ENCODE data around the gene SLC24A3.

SLC24A3 gene

DNA sequence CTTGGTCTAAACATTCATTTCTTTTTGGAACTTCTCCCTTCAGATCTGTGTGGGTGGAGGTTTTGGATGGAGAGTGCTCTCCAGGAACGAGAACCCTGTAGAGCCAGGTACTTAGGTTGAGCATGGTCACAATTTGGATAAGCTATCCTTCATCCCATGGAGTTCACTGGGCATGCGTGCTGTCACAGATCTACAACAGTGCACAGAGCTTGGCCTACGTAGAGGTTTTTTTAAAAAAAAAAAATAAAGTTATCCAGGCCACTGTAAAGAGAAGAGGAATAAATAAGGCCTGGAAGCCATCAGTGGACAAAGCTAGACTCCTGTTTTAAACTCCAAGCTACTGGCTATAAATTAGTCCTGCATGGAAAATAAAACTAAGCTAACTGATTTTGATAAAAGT lies 165.6 kb downstream of the SLC24A3 start:
- no peaks in the 10 kb centered on the region for H3K9me3 ChIP-seq (ENCODE audit: insufficient read depth, low read depth, low read length)
- no peaks in the 10 kb centered on the region for H3K27me3 ChIP-seq (ENCODE audit: insufficient read depth, low read length)
- no peaks in the 10 kb centered on the region for H3K4me1 ChIP-seq (ENCODE audit: insufficient read depth, low read length)

DNA sequence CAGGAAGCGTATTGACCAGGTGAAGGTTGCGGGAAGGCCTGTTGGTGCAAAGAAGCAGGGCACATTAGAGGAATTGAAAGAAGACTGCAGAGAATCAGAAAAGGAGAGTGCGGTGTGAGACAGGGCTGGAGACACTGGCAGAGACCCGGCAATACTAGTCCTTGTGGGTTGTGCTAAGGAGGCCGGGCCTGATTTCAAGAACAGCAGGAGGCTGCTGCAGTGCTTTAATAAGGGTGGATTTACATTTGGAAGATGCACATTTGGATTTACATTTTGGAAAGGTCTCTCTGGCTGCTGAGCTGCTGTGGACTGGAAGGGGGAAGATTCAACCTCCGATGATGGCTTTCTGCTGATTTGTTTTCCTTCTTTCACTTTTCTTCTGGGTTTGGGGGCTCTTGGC lies 167.8 kb downstream of the SLC24A3 start:
- Histone ChIP-seq H3K27me3 (ENCODE audit: insufficient read depth, low read length) (no peaks in the 10 kb centered on the region), H3K9ac (ENCODE audit: low read depth, low read length) (no peak overlapping the region), H3K9me3 (ENCODE audit: insufficient read depth, low read depth, low read length) (no peaks in the 10 kb centered on the region), H3K4me1 (ENCODE audit: insufficient read depth, low read length) (no peaks in the 10 kb centered on the region), H3K36me3 (ENCODE audit: insufficient read depth, low read depth, low read length) (no peaks in the 10 kb centered on the region), H3K27ac (ENCODE audit: low read length) (no peak overlapping the region), H3K4me3 (ENCODE audit: low read length) (no peak overlapping the region)

More for the DNA sequence above, 165.6 kb downstream of the SLC24A3 start:
- Histone ChIP-seq H3K4me3 (ENCODE audit: low read length) (no peak overlapping the region), H3K9ac (ENCODE audit: low read depth, low read length) (no peak overlapping the region), H3K27ac (ENCODE audit: low read length) (no peak overlapping the region), H3K36me3 (ENCODE audit: insufficient read depth, low read depth, low read length) (no peaks in the 10 kb centered on the region)

DNA sequence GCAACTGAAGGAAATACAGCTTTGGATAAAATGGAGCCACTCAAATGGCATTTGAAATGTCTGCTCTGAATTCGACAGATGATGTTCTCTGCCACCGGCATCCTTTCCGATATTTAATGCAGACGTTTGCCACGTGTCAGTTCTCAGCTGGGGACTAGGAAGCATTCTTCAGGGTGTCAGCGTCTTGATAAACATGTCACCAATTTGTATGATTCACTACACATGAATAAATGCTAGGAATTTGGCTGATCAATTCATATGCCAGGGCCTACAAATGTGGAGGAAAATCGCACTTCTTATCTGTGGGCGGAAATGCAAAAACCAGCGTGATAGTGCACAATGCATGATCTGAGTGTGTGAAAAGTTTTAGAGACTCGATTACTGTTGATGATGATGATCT lies 169.5 kb downstream of the SLC24A3 start:
- H3K9ac ChIP-seq (ENCODE audit: low read depth, low read length), result no peak overlapping the region
- no peaks in the 10 kb centered on the region; the same call in 1 of the 2 replicates for H3K4me1 ChIP-seq (ENCODE audit: insufficient read depth, low read length)
- H3K4me3 ChIP-seq (ENCODE audit: low read length), result no peak overlapping the region
- no peak overlapping the region for H3K27ac ChIP-seq (ENCODE audit: low read length)
- H3K9me3 ChIP-seq (ENCODE audit: insufficient read depth, low read depth, low read length), result no peaks in the 10 kb centered on the region
- no peaks in the 10 kb centered on the region for H3K36me3 ChIP-seq (ENCODE audit: insufficient read depth, low read depth, low read length)
- H3K27me3 ChIP-seq (ENCODE audit: insufficient read depth, low read length), result no peaks in the 10 kb centered on the region

DNA sequence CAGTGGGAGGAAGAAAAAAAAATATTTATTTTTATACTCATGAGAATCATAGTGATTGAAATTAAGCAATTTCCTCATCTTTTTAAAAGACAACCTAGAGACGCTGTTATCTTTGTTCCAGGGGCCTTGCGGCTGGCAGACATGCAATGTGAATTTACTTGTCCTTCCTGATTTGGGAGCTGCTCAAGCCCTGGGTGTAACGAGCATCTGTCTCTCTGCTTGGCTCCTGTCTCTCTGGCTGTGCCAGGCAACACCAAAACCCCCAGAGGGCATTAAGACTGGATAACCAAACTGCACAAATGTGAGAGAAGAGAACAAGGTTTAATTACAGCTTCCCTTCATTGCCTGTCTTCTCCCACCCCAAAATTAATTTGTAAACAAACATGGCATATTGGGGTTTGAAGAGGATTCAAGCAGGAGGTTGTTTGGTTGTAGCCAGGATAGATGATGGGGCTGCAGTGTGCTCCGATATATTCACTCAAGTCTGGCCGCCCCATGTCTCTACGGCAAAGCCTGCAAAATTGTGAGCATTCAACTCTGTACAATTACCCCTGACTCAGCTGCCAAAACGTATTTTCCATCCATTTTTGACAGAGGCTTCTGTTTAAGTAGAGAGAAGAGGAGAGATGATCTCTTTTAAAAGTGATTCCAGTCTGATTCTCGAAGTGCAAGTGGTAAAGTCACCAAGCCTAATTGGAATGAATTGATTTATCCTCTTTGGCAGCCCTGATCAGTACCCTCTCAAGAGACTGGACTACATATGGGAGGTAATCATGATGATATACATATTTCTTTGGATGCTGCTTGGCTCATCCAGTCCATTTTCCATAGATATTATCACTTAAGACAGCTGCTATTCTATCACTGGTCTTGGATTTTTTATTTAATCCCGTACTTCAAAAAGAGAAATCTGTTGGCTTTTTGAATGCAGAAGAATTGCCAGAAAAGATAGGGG lies 170.2 kb downstream of the SLC24A3 start:
- H3K27me3 ChIP-seq (ENCODE audit: insufficient read depth, low read length), result no peaks in the 10 kb centered on the region
- no peak overlapping the region for H3K27ac ChIP-seq (ENCODE audit: low read length)
- no peaks in the 10 kb centered on the region for H3K9me3 ChIP-seq (ENCODE audit: insufficient read depth, low read depth, low read length)
- no peaks in the 10 kb centered on the region; the same call in 1 of the 2 replicates for H3K4me1 ChIP-seq (ENCODE audit: insufficient read depth, low read length)
- no peak overlapping the region for H3K9ac ChIP-seq (ENCODE audit: low read depth, low read length)
- H3K4me3 ChIP-seq (ENCODE audit: low read length), result no peak overlapping the region
- H3K36me3 ChIP-seq (ENCODE audit: insufficient read depth, low read depth, low read length), result no peaks in the 10 kb centered on the region

DNA sequence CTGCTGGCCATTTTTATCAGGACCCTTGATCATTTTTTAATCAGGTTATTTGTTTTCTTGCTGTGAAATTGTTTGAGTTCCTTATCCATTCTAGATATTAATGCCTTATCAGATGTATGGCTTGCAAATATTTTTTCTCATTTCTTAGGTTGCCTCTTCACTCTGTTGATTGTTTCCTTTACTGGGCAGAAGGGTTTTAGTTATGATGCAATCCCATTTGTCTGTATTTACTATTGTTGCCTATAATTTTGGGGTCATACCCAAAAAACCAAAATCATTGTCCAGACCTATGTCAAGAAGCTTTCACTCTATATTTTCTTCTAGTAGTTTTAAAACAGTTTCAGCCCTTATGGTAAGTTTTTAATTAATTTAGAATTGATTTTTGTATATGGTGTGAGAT lies 172.5 kb downstream of the SLC24A3 start:
- Histone ChIP-seq H3K27me3 (ENCODE audit: insufficient read depth, low read length) (no peaks in the 10 kb centered on the region), H3K9me3 (ENCODE audit: insufficient read depth, low read depth, low read length) (peaks cover 3% of the 10 kb centered on the region), H3K36me3 (ENCODE audit: insufficient read depth, low read depth, low read length) (no peaks in the 10 kb centered on the region), H3K4me1 (ENCODE audit: insufficient read depth, low read length) (no peaks in the 10 kb centered on the region; the same call in 1 of the 2 replicates), H3K9ac (ENCODE audit: low read depth, low read length) (no peak overlapping the region), H3K27ac (ENCODE audit: low read length) (no peak overlapping the region), H3K4me3 (ENCODE audit: low read length) (no peak overlapping the region)

DNA sequence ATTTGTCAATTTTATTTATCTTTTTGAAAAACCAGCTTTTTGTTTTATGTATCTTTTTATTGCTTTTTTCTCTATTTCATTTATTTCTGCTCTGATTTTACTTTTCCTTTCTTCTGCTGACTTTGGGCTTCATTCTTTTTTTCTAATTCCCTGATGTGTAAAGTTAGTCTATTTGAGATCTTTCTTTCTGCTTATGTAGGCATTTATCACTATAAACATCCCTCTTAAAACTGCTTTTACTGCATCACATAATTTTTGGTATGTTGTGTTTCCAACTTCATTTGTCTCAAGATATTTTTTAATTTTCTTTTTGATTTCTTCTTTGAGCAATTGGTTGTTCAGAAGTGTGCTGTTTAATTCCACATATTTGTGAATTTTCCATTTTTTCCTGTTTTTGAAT lies 174.8 kb downstream of the SLC24A3 start:
- Histone ChIP-seq H3K9ac (ENCODE audit: low read depth, low read length) (no peak overlapping the region), H3K9me3 (ENCODE audit: insufficient read depth, low read depth, low read length) (peaks cover 3% of the 10 kb centered on the region), H3K4me3 (ENCODE audit: low read length) (no peak overlapping the region), H3K4me1 (ENCODE audit: insufficient read depth, low read length) (no peaks in the 10 kb centered on the region; the same call in 1 of the 2 replicates), H3K36me3 (ENCODE audit: insufficient read depth, low read depth, low read length) (no peaks in the 10 kb centered on the region), H3K27me3 (ENCODE audit: insufficient read depth, low read length) (no peaks in the 10 kb centered on the region), H3K27ac (ENCODE audit: low read length) (no peak overlapping the region)

DNA sequence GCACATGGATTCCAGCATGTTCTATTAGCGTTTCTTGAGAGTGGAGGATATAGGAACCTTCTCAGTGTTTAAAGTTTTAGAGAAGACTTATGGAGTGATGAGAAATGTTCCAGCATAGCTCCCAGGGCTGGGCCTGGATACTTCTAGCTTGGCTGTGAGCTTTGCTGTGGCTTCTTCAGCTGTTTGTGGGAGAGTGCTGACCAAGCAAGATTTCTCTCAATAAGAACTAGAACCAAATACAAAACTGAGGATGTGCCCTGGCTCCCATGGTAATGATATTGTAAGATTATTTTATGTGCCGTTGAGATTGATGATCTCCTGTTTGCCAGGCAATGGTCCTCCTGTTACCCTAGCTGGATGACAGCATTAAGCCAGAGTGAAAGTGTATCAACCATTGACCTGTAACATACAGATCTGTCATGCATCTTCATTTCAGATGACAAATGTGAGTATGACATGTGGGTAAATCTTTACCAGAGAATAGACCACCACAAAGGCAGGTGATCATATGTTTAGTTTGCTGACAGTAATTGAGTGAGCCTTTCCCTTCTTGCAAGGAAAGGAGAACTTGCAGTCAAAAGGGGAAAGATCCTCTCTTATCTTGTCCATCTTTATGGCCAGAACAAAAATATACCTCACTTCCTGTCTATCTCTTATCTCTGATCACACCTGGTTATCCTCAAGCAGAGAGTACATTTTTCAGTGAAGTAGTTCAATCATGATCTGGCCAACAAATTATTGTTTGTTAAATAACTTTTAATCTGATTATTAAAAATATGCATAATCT lies 180.1 kb downstream of the SLC24A3 start:
- peaks cover 3% of the 10 kb centered on the region for H3K9me3 ChIP-seq (ENCODE audit: insufficient read depth, low read depth, low read length)
- no peaks in the 10 kb centered on the region for H3K36me3 ChIP-seq (ENCODE audit: insufficient read depth, low read depth, low read length)
- H3K9ac ChIP-seq (ENCODE audit: low read depth, low read length), result no peak overlapping the region
- no peak overlapping the region for H3K27ac ChIP-seq (ENCODE audit: low read length)
- H3K27me3 ChIP-seq (ENCODE audit: insufficient read depth, low read length), result no peaks in the 10 kb centered on the region
- H3K4me3 ChIP-seq (ENCODE audit: low read length), result no peak overlapping the region
- no peaks in the 10 kb centered on the region for H3K4me1 ChIP-seq (ENCODE audit: insufficient read depth, low read length)

DNA sequence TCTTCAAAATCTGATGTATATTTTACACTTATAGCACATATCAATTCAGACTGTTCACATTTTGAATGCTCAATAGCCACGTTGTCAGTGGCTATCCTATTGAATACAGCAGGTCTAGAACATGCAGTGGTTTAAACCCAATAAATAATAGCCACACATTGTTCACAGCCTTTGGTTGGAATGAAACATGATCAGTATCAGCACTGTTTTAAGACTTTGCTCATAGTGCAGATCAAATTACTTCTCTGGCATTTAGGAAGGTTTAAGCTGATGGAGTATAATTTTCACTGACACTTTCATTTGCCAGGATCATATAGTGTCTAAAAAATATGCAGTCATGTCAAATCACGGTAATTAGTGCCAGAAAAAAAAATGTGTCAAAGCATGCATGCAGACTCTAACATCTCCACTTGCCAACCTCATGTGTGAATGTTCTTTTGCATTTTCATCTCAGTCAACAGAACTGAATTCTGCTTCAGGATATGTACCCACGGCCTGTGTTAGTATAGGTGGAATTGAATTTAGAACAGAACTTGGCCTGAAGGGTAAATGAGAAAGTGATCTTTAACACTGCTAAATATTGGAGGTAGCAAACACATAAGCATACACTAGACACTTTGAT lies 184.1 kb downstream of the SLC24A3 start:
- Histone ChIP-seq H3K36me3 (ENCODE audit: insufficient read depth, low read depth, low read length) (no peaks in the 10 kb centered on the region), H3K4me3 (ENCODE audit: low read length) (no peak overlapping the region), H3K4me1 (ENCODE audit: insufficient read depth, low read length) (no peaks in the 10 kb centered on the region), H3K27ac (ENCODE audit: low read length) (no peak overlapping the region), H3K27me3 (ENCODE audit: insufficient read depth, low read length) (no peaks in the 10 kb centered on the region), H3K9ac (ENCODE audit: low read depth, low read length) (no peak overlapping the region), H3K9me3 (ENCODE audit: insufficient read depth, low read depth, low read length) (peaks cover 14% of the 10 kb centered on the region)

DNA sequence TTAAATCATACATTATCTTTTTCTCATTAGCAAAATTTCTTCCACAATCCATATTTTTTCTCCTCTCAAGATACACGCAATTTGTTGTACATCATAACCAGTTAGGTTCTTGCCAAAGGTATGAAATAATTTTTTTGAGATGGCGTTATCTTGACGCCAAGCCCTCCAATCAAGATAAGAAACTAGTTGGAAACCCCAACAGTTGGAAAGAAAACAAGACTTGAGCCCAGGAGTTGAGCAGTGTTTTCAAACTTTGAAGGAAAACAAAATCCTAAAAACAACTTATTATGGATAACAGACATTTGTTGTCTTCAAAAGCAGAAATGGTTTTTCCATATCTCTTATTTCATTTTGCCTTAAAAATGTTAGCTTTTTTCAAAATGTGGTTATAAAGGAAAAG lies 184.8 kb downstream of the SLC24A3 start:
- Histone ChIP-seq H3K4me3 (ENCODE audit: low read length) (no peak overlapping the region), H3K4me1 (ENCODE audit: insufficient read depth, low read length) (no peaks in the 10 kb centered on the region), H3K27me3 (ENCODE audit: insufficient read depth, low read length) (no peaks in the 10 kb centered on the region), H3K9ac (ENCODE audit: low read depth, low read length) (no peak overlapping the region), H3K36me3 (ENCODE audit: insufficient read depth, low read depth, low read length) (no peaks in the 10 kb centered on the region), H3K27ac (ENCODE audit: low read length) (no peak overlapping the region), H3K9me3 (ENCODE audit: insufficient read depth, low read depth, low read length) (peaks cover 14% of the 10 kb centered on the region)

DNA sequence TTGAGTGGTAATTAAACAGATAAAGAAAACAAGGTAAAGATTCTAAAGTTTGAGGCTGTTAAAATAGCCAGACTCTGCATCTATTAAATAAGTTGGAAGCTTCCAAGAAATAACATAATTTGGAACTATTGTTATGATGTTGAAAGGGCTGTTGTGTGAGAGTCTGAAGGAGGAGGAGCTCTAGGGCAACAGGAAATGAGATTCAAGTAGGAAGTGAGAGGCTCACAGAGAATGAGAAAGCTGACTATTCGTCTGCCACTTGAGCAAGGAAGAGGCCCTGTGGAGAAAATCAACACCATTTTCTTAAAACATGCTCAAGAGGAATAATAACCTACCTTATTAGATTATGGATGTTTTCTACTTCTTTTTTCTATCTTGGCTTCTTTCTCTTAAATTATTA lies 185.2 kb downstream of the SLC24A3 start:
- Histone ChIP-seq H3K27ac (ENCODE audit: low read length) (no peak overlapping the region), H3K36me3 (ENCODE audit: insufficient read depth, low read depth, low read length) (no peaks in the 10 kb centered on the region), H3K4me3 (ENCODE audit: low read length) (no peak overlapping the region), H3K27me3 (ENCODE audit: insufficient read depth, low read length) (no peaks in the 10 kb centered on the region), H3K9ac (ENCODE audit: low read depth, low read length) (no peak overlapping the region), H3K4me1 (ENCODE audit: insufficient read depth, low read length) (no peaks in the 10 kb centered on the region), H3K9me3 (ENCODE audit: insufficient read depth, low read depth, low read length) (peaks cover 14% of the 10 kb centered on the region)

DNA sequence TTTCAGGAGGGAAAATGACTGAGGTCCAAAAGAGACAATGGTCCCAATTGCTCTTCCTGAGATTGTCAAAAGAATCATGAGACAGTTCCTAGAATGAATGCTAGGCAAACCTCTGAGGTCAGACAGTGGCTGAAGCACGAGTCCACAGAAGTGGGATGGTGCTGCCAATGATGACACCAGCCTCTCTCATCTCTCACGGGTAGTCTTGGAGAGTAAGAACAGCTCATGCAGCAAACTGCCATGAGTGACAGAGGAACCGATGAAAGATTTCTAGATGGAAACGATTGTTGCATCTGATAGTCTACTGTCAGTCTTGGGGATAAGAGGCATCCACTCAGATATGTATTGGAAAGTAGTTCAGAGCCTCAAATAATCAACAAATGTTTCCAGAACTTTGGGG lies 188.7 kb downstream of the SLC24A3 start:
- H3K9ac ChIP-seq (ENCODE audit: low read depth, low read length), result no peak overlapping the region
- H3K9me3 ChIP-seq (ENCODE audit: insufficient read depth, low read depth, low read length), result peaks cover 14% of the 10 kb centered on the region
- no peaks in the 10 kb centered on the region for H3K27me3 ChIP-seq (ENCODE audit: insufficient read depth, low read length)
- no peak overlapping the region for H3K4me3 ChIP-seq (ENCODE audit: low read length)
- H3K27ac ChIP-seq (ENCODE audit: low read length), result no peak overlapping the region
- H3K36me3 ChIP-seq (ENCODE audit: insufficient read depth, low read depth, low read length), result no peaks in the 10 kb centered on the region
- H3K4me1 ChIP-seq (ENCODE audit: insufficient read depth, low read length), result 0 out of 2 replicates have a peak, but pooled peaks cover 8% of the 10 kb centered on the region

All from iPS-20b (cell line).